PC-3 (cell line): ENCODE data around the gene C1QTNF9.

Experiments used
- CTCF ChIP-seq: fragments of 300-600 bp; sonication (generic); conservative IDR thresholded peaks from 2 replicates; pipeline ENCODE4 v1.5.1; 2017; ENCODE audit warnings: antibody characterized with exemption, low read depth, mild to moderate bottlenecking, low read length
- EZH2 ChIP-seq: fragments of 300-600 bp; sonication (generic); IDR thresholded peaks from one replicate; pipeline ENCODE4 v1.6.1; 2017; ENCODE audit warnings: antibody characterized with exemption, mild to moderate bottlenecking, low read length; ENCODE audit not compliant: unreplicated experiment
- EZH2phosphoT487 ChIP-seq: fragments of 300-600 bp; sonication (generic); IDR thresholded peaks from 2 replicates; pipeline ENCODE4 v1.6.1; 2018; ENCODE audit warnings: mild to moderate bottlenecking, antibody characterized with exemption, low read length, borderline replicate concordance

DNA sequence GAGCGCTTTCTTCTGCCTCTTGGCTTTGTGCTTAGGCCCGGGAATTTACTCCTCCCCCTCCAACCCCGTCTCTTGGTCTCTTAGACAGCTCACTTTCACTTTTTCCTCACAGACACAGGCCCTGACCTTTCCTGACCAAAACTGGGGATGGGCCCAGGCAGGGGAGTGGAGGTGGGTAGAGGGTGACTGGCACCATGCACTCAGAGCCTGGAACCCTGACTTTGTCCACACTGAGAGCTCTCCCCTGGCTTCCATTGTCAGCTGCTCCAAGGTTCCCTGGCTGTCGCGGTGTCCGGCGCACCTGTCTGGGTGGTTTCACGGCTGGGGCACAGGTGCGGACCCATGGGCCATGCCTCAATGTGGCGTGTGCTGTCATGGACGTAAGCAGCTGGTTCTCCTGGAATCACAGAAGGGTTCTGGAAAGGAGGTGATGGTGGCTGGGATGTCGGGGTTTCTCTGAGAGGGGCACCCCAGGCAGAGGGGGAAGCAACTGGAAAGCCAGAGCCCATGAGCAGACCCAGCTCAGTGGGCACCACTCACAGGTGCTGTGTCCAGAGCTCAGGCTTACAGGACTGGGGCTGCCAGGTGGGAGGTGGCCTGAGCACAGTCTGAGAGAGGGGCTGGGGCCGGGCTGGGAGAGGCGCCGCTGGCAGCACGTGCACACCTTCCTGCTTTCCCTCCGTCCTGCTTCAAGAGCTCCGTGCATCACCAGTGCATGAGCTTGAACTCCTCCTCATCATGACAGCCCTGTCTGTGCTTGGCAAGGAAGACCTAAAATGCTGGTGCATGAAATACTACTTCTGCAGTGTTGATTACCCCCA is 28.0 kb upstream of the C1QTNF9 start:
- TF ChIP-seq CTCF (no peak), EZH2 (no peak), EZH2phosphoT487 (no peak)
